GM18951 (cell line): ENCODE measurements around the gene LRRC18.

Experiments used
- POLR2A ChIP-seq: IDR thresholded peaks from 4 replicates; pipeline ENCODE4 v1.6.1; 2011; ENCODE audit warnings: mild to moderate bottlenecking; ENCODE audit not compliant: insufficient read length, insufficient read depth; ENCODE audit errors: extremely low read depth
- in situ Hi-C: fragments of 300-500 bp; cut with MboI; formaldehyde crosslinking; loops from one replicate; pipeline ENCODE4 v1.12.0; 2022; ENCODE audit warnings: low sequenced_read_pairs, mixed read lengths, inconsistent platforms; ENCODE audit not compliant: unreplicated experiment

LRRC18 gene

DNA sequence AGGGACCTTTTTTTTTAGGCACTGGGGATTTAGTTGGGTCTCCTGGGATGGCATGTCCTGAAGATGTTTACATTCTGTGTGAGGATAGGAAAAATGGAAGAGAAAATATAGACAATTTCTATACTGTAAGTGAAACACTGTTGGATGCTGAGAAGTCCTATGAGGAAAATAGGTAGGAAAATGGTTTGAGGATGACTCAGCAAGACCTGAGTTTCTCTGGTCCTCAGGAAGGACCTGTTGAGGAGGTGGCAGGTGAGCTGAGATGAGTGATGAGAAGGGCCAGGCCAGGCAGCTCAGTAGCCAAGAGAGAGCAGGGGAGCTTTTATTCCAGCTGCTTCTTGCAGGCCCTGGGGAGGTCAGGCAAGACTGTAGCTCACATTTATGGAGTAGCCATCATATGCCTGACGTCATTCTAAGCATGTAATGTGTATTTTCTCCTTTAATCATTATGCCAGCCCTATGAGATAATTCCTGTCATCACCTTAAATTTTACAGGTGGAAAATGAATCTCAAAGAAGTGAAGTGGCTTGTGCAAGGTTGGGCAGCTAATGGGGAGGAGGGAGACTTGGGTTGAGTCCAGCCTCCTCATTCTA lies 19.1 kb upstream of the LRRC18 start:
- TF ChIP-seq POLR2A = no peak
- in situ Hi-C loops = no loop called here

DNA sequence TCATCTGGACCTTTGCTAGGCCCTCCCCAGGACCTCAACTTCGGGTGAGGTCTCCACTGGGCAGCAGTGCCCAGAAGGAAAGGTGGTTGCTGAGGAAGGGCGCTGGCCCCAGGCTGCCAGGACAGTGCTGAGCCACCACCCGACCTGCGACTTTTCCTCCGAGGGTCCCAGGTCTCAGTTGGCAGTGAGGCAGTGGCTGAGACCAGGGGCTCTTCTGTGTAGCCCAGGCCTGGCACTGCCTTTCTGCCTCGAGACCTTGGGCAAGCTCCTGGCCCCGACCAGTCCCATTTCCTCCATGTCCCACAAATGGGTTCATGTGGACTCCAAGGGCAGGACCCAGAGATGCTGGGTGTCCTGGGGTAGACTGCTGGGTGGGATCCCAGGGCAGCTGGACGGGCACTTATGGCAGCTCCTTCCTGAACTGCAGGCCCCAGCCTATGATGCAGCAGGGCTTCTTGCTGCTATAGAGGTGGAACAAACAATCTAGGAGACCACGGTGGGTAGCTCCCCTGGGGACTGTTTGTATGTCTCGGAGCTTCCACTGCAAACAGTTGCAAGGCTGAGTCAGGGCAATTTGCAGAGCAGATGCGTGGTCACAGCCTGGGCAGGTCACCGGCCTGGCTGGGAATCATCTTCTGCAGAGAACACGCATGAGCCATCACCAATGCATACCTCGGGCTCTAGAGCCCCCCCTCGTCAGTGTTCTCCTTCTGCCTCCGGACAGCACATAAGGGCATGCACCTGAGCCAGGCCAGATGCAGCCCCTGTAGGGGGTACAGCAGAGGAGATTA lies 17.9 kb upstream of the LRRC18 start:
- in situ Hi-C loops = no loop called here
- no peak for TF ChIP-seq POLR2A

DNA sequence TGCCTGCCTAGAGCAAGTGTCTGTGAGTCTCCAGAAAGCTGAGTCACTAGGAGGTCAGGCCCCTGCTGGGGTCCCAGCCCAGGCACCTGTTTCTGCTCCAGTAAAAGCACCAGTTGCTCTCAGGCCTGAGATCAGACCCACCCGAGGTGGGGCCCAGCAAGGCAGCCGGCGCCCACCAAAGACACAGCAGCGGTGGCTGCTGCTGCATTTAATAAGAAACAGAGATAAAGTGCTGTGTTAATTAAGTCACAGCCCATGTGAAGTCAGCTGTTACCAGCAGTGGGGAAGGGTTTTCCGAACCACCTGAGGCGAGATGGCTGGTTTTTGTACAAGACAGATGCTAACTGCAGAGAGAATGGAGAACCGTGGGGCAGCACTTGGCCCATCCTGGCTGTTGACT lies 12.1 kb upstream of the LRRC18 start:
- in situ Hi-C loops = no loop called here
- no peak for TF ChIP-seq POLR2A

- in situ Hi-C loops = no loop called here
- no peak for TF ChIP-seq POLR2A
These were observed 8.9 kb upstream of the LRRC18 start for GRCh38 chr10:48948470-48949037.

GRCh38 chr10:48947690-48948469 lies 8.2 kb upstream of the LRRC18 start:
- in situ Hi-C loops = no loop called here
- no peak for TF ChIP-seq POLR2A

DNA sequence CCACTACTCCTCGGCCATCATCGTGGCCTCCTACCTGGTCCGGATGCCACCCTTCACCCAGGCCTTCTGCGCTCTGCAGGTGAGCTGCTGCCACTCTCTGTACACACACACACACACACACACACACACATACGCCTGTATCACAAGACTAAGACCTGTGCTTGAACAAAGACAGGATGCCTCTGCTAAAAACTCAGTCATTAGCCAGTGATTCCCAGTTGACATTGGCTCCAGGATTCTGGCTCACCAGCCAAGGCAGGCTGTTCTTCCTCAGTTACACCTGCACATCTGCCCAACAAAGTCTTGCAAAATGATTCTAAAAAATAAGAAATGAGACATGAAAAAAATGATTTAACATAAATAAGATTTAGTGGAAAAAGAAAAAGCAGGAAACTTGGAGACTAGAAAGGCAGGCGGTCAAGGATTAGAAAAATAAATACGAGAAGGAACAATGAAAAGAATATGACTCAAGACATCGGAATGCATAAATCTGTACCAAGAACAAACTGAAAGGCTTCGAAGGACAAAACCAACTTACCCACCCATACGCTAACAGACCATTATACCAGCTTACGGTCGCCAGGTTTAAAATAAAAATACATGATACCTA lies 7.4 kb upstream of the LRRC18 start:
- in situ Hi-C loops = no loop called here
- no peak for TF ChIP-seq POLR2A

GRCh38 chr10:48946332-48946731 lies 6.7 kb upstream of the LRRC18 start:
- TF ChIP-seq POLR2A = no peak
- in situ Hi-C loops = no loop called here

DNA sequence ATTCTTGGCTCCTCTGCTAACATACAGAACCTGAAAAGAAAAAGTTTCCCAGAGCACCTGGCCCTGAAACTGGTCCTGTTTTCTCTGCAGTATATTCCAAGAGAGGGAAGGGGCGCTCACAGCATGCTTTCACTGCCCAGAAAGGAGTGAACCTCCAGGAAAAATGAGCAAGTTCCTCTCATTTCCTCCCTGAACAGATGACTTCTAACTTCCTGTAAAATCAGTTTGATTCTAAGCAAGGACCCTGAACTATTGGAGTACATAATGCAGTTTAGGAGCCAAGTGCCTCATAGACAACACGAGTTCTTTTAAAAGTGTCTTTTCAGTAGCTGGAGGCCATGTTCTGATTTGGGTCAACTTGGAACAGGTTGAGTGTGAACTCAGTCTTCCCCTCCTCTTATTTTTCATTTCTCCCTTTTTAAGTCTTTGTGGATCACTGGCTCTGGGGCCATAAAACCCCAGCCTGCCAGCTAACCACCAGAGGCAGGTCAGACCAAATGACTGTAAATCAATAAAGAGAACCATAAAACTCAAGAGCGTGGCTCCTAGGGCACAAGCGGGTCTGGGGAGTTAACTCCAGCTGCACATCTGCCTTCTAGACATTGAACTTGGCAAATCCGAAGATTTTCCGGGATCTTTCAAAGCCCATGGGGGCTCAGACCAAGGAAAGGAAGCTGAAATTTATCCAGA lies 5.9 kb upstream of the LRRC18 start:
- in situ Hi-C loops = no loop called here
- TF ChIP-seq POLR2A = no peak

DNA sequence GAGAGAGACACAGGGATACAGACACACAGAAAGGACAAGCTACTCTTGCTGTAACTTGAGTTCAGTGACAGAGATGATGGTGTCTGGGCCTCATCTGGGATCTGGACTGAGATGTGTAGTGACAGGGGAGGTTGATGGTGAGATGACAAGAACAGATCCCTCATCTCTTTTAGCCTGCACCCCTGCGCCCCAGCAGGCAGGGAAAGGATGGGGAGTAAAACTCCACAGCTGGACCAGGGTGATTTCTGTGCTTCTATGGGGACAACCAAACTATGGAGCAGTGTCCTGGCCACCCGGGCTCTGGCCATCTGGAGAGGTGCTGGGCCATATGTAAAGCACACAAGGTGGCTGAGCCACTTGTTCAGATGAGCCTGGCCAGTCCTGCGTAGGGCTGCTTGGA lies 4.5 kb upstream of the LRRC18 start:
- in situ Hi-C loops = no loop called here
- TF ChIP-seq POLR2A = no peak

DNA sequence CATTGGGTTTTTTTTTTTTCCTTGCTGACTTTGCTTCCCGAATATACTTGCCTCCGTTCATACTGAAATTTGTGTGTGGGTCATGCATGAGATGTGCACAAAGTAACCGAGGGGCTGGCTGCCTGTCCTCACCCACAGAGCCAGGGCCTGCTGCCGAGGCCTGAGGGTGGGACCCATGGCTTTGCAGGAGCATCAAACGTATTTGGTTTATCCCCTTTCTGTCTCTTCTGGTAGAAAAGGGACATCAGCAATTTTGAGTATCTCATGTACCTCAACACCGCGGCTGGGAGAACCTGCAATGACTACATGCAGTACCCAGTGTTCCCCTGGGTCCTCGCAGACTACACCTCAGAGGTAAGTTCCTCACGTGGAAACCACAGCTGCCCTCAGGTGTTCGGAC lies 3.5 kb upstream of the LRRC18 start:
- TF ChIP-seq POLR2A = no peak
- in situ Hi-C loops = no loop called here

GRCh38 chr10:48941427-48942075 lies 1.9 kb upstream of the LRRC18 start:
- in situ Hi-C loops = no loop called here
- TF ChIP-seq POLR2A = no peak

GRCh38 chr10:48940958-48941357 lies 1.3 kb upstream of the LRRC18 start:
- TF ChIP-seq POLR2A = no peak
- in situ Hi-C loops = no loop called here
